Fibroblast of lung (primary cell): ENCODE results near the gene IFNG-AS1.

Experiments used
- EZH2 ChIP-seq: IDR thresholded peaks from 2 replicates; pipeline ENCODE4 v1.5.1; 2012; ENCODE audit warnings: low read length, control low read depth, mild to moderate bottlenecking; ENCODE audit errors: missing control alignments
- TF ChIP-seq, protein P1 (sequence below), 2 donors: IDR thresholded peaks in 1 of 2; conservative IDR thresholded peaks in 1 of 2; 1 replicate in 1 of 2; 2 replicates in 1 of 2; pipeline ENCODE4 v1.5.1; 2011 to 2012; ENCODE audit warnings: low read length in 2 of 2, control low read depth in 1 of 2, inconsistent platforms in 1 of 2, low read depth in 1 of 2, mild to moderate bottlenecking in 1 of 2

DNA sequence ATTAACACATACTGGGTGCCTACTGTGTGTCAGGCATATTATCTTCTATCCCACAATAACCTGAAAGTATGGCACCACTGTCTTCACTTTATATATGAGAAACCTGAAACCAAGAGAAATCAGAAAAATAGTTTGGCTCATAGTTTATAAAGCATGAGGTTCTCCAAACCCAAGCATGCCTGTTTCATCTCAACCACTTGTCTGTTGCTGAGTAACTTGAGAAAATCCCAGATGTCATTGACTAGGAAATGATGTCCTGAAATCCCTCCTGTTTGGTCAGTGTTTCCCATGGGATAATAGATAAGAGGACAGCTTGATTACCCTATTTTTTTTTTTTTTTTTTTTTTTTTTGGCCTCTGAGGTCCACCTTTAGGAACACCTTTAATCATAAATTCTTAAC lies 2.6 kb upstream of the IFNG-AS1 start:
- TF ChIP-seq, protein P1, sequence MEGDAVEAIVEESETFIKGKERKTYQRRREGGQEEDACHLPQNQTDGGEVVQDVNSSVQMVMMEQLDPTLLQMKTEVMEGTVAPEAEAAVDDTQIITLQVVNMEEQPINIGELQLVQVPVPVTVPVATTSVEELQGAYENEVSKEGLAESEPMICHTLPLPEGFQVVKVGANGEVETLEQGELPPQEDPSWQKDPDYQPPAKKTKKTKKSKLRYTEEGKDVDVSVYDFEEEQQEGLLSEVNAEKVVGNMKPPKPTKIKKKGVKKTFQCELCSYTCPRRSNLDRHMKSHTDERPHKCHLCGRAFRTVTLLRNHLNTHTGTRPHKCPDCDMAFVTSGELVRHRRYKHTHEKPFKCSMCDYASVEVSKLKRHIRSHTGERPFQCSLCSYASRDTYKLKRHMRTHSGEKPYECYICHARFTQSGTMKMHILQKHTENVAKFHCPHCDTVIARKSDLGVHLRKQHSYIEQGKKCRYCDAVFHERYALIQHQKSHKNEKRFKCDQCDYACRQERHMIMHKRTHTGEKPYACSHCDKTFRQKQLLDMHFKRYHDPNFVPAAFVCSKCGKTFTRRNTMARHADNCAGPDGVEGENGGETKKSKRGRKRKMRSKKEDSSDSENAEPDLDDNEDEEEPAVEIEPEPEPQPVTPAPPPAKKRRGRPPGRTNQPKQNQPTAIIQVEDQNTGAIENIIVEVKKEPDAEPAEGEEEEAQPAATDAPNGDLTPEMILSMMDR (conservative IDR thresholded peaks at IDR 0.05 in 1 of 2, IDR thresholded peaks at IDR 0.05 in 1 of 2; ENCODE audit: low read depth in 1 of 2, low read length in 2 of 2), result no peak
- TF ChIP-seq EZH2, result no peak
